Right lobe of liver (tissue), 4 donors: ENCODE results near the gene TRH.

ENCODE experiments used
- CTCF ChIP-seq, 4 donors: fragments of 200-600 bp in 3 of 4; fragments of 450-650 bp in 1 of 4; IDR thresholded peaks; one replicate each; pipeline versions ENCODE4 v1.5.1 to v1.8.0; 2016 to 2022; ENCODE audit warnings: antibody characterized with exemption in 4 of 4, mild to moderate bottlenecking in 2 of 4
- POLR2A ChIP-seq: fragments of 450-650 bp; IDR thresholded peaks from one replicate; pipeline ENCODE4 v1.6.1; 2017; ENCODE audit warnings: antibody characterized with exemption, mild to moderate bottlenecking
- donor health status: DM: no; HTN: no; CAD: no.
- donor health status: DM: no; HTN: no; CAD: no.
- donor health status: DM: no; HTN: yes; CAD: no.

- TF ChIP-seq CTCF (IDR thresholded peaks at IDR 0.05) (no peak), POLR2A (no peak)
Observed at GRCh38 chr3:129978123-129978522, 3.6 kb downstream of the TRH start.
